Measurements from ENCODE around the gene ZNF629. TPM values are rescaled to one million over a fixed set of nuclear protein-coding genes. Genes with fewer than 3 reads are reported as not detected.

ZNF629 gene
- total RNA-seq, 1 donor from 2014 or later, result 13.7 TPM

GRCh38 chr16:30757316-30757715, 29.7 kb downstream of the ZNF629 start:
- H3K4me3 Mint-ChIP-seq, result no peak overlapping the region
- Histone ChIP-seq H3K4me2 (no peak overlapping the region), H3K4me3 (no peak overlapping the region), H3K36me3 (no peaks in the 10 kb centered on the region), H3K79me2 (ENCODE audit: low read depth) (peaks cover under 1% of the 10 kb centered on the region), H4K20me1 (ENCODE audit: low read depth) (peaks cover 10% of the 10 kb centered on the region), H3K27ac (no peak overlapping the region), H3K9ac (no peak overlapping the region), H3K27me3 (no peaks in the 10 kb centered on the region), H3K9me3 (ENCODE audit: low read depth) (no peaks in the 10 kb centered on the region), H3F3A (ENCODE audit: low read depth) (peaks cover 16% of the 10 kb centered on the region), H3K4me1 (peaks cover 5% of the 10 kb centered on the region), H2AFZ (replicated peaks) (no peak overlapping the region)
- peaks cover 11% of the 10 kb centered on the region for H3K27me3 Mint-ChIP-seq (ENCODE audit: insufficient read depth, low read depth)
- peaks cover 10% of the 10 kb centered on the region for H3K36me3 Mint-ChIP-seq
- peaks cover 13% of the 10 kb centered on the region for H3K4me1 Mint-ChIP-seq
- DNase-seq (ENCODE audit: low spot score), result no peak
- TF ChIP-seq, protein P1, sequence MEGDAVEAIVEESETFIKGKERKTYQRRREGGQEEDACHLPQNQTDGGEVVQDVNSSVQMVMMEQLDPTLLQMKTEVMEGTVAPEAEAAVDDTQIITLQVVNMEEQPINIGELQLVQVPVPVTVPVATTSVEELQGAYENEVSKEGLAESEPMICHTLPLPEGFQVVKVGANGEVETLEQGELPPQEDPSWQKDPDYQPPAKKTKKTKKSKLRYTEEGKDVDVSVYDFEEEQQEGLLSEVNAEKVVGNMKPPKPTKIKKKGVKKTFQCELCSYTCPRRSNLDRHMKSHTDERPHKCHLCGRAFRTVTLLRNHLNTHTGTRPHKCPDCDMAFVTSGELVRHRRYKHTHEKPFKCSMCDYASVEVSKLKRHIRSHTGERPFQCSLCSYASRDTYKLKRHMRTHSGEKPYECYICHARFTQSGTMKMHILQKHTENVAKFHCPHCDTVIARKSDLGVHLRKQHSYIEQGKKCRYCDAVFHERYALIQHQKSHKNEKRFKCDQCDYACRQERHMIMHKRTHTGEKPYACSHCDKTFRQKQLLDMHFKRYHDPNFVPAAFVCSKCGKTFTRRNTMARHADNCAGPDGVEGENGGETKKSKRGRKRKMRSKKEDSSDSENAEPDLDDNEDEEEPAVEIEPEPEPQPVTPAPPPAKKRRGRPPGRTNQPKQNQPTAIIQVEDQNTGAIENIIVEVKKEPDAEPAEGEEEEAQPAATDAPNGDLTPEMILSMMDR (IDR thresholded peaks at IDR 0.05), result no peak
- TF ChIP-seq EZH2phosphoT487 (IDR thresholded peaks at IDR 0.05), result no peak
- TF ChIP-seq EZH2 (IDR thresholded peaks at IDR 0.05), result no peak
- H3K9me3 Mint-ChIP-seq, result no peaks in the 10 kb centered on the region
- H3K27ac Mint-ChIP-seq, result no peak overlapping the region

DNA sequence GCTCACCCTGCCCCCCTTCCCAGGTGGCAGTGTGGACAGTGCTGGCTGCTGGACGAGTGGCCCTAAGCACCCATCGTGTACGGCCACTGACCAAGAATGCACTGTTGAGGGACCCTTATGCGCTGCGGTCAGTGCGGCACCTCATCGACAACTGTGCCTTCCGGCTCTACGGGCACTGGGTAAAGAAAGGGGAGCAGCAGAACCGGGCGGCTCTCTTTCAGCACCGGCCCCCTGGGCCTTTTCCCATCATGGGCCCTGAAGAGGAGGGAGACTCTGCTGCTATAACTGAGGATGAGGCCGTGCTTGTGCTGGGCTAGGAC, 30.3 kb downstream of the ZNF629 start:
- H3K36me3 Mint-ChIP-seq, result peaks cover 10% of the 10 kb centered on the region
- peaks cover 11% of the 10 kb centered on the region for H3K27me3 Mint-ChIP-seq (ENCODE audit: insufficient read depth, low read depth)
- Histone ChIP-seq H3K4me2 (no peak overlapping the region), H4K20me1 (ENCODE audit: low read depth) (peaks cover 10% of the 10 kb centered on the region), H3K27ac (no peak overlapping the region), H3K27me3 (no peaks in the 10 kb centered on the region), H3K4me1 (peaks cover 5% of the 10 kb centered on the region), H3K9ac (no peak overlapping the region), H3K79me2 (ENCODE audit: low read depth) (no peaks in the 10 kb centered on the region), H3F3A (ENCODE audit: low read depth) (peaks cover 14% of the 10 kb centered on the region), H3K4me3 (no peak overlapping the region), H3K9me3 (ENCODE audit: low read depth) (no peaks in the 10 kb centered on the region), H2AFZ (replicated peaks) (no peak overlapping the region), H3K36me3 (no peaks in the 10 kb centered on the region)
- no peak for TF ChIP-seq EZH2phosphoT487 (IDR thresholded peaks at IDR 0.05)
- TF ChIP-seq, protein P1 (IDR thresholded peaks at IDR 0.05), result no peak
- no peak for TF ChIP-seq EZH2 (IDR thresholded peaks at IDR 0.05)
- peaks cover 13% of the 10 kb centered on the region for H3K4me1 Mint-ChIP-seq
- DNase-seq (ENCODE audit: low spot score), result no peak
- H3K4me3 Mint-ChIP-seq, result no peak overlapping the region
- H3K9me3 Mint-ChIP-seq, result no peaks in the 10 kb centered on the region
- H3K27ac Mint-ChIP-seq, result no peak overlapping the region

- no peak overlapping the region for H2AFZ ChIP-seq (replicated peaks)
- no peaks in the 10 kb centered on the region for H3K9me3 ChIP-seq (ENCODE audit: low read depth)
- TF ChIP-seq EZH2 (IDR thresholded peaks at IDR 0.05) (no peak), EZH2phosphoT487 (IDR thresholded peaks at IDR 0.05) (no peak)
- TF ChIP-seq, protein P1 (IDR thresholded peaks at IDR 0.05), result no peak
- peaks cover 5% of the 10 kb centered on the region for H3K4me1 ChIP-seq
- H3K27ac ChIP-seq, result no peak overlapping the region
- H3K36me3 Mint-ChIP-seq, result peaks cover 13% of the 10 kb centered on the region
- H3K9me3 Mint-ChIP-seq, result no peaks in the 10 kb centered on the region
- DNase-seq (ENCODE audit: low spot score), result no peak
- H3K9ac ChIP-seq, result no peak overlapping the region
- H4K20me1 ChIP-seq (ENCODE audit: low read depth), result peaks cover 10% of the 10 kb centered on the region
- H3K27ac Mint-ChIP-seq, result no peak overlapping the region
- H3K36me3 ChIP-seq, result no peaks in the 10 kb centered on the region
- H3K27me3 ChIP-seq, result no peaks in the 10 kb centered on the region
- H3K27me3 Mint-ChIP-seq (ENCODE audit: insufficient read depth, low read depth), result peaks cover 11% of the 10 kb centered on the region
- H3K4me1 Mint-ChIP-seq, result peaks cover 12% of the 10 kb centered on the region
- no peaks in the 10 kb centered on the region for H3K79me2 ChIP-seq (ENCODE audit: low read depth)
- H3K4me3 Mint-ChIP-seq, result no peak overlapping the region
- no peak overlapping the region for H3K4me3 ChIP-seq
- H3K4me2 ChIP-seq, result no peak overlapping the region
- H3F3A ChIP-seq (ENCODE audit: low read depth), result peaks cover 9% of the 10 kb centered on the region
Measured at GRCh38 chr16:30755955-30756780, 30.8 kb downstream of the ZNF629 start.

All from neural progenitor cell (in vitro differentiated cells).